GM12801 (cell line): Measurements from ENCODE around the gene PF4V1.

ENCODE experiments used
- CTCF ChIP-seq: IDR thresholded peaks from one replicate; pipeline ENCODE4 v1.5.1; 2011; ENCODE audit warnings: control low read depth; ENCODE audit not compliant: insufficient read length; ENCODE audit errors: extremely low read depth

PF4V1 gene

GRCh38 chr4:73847526-73848182 is 5.4 kb upstream of the PF4V1 start:
- no peak for TF ChIP-seq CTCF

GRCh38 chr4:73848183-73848777 is 4.8 kb upstream of the PF4V1 start:
- TF ChIP-seq CTCF = no peak

GRCh38 chr4:73850261-73850970 is 2.7 kb upstream of the PF4V1 start:
- no peak for TF ChIP-seq CTCF

- TF ChIP-seq CTCF = no peak
These were observed 1.8 kb upstream of the PF4V1 start for GRCh38 chr4:73851293-73851692.

GRCh38 chr4:73852771-73853170 is 325 bp upstream of the PF4V1 start:
- TF ChIP-seq CTCF = no peak

GRCh38 chr4:73853718-73854473 is 800 bp downstream of the PF4V1 start:
- no peak for TF ChIP-seq CTCF

GRCh38 chr4:73855406-73855805 is 2.3 kb downstream of the PF4V1 start:
- no peak for TF ChIP-seq CTCF
